ENCODE measurements around the gene ULK4.

GRCh38 chr3:41488501-41488900 lies 473.4 kb downstream of the ULK4 start:
- TF ChIP-seq CTCF (IDR thresholded peaks at IDR 0.05; ENCODE audit: insufficient read depth, low read length) (no peak), REST (IDR thresholded peaks at IDR 0.05; ENCODE audit: insufficient replicate concordance, low read depth) (no peak), POLR2AphosphoS5 (IDR thresholded peaks at IDR 0.05; ENCODE audit: low read depth) (no peak), GABPA (IDR thresholded peaks at IDR 0.05; ENCODE audit: low read depth) (no peak)
